HUES48 (cell line): Measurements from ENCODE around the gene AJAP1.

Experiments
- H3K27ac ChIP-seq: one replicate; pipeline ENCODE4 v1.7.0; 2013; ENCODE audit warnings: low read depth, low read length, inconsistent platforms
- H3K27me3 ChIP-seq: 2 replicates; pipeline ENCODE4 v1.6.1; 2013; ENCODE audit warnings: mild to moderate bottlenecking, low read length; ENCODE audit not compliant: control insufficient read depth, insufficient read depth
- H3K36me3 ChIP-seq: 2 replicates; pipeline ENCODE4 v1.6.1; 2013; ENCODE audit warnings: low read length; ENCODE audit not compliant: control insufficient read depth, insufficient read depth
- H3K4me1 ChIP-seq: 2 replicates; pipeline ENCODE4 v1.6.1; 2013; ENCODE audit warnings: mild to moderate bottlenecking, low read length; ENCODE audit not compliant: control insufficient read depth, insufficient read depth
- H3K4me3 ChIP-seq: 2 replicates; pipeline ENCODE4 v1.5.1; 2013; ENCODE audit warnings: mild to moderate bottlenecking, low read depth, low read length
- H3K9ac ChIP-seq: 2 replicates; pipeline ENCODE4 v1.6.1; 2013; ENCODE audit warnings: mild to moderate bottlenecking, low read depth, low read length, moderate library complexity
- H3K9me3 ChIP-seq: 2 replicates; pipeline ENCODE4 v1.6.1; 2013; ENCODE audit warnings: low read length; ENCODE audit not compliant: control insufficient read depth, insufficient read depth

Gene AJAP1

GRCh38 chr1:4693891-4694290, 39.5 kb downstream of the AJAP1 start:
- H3K9ac ChIP-seq, result no peak overlapping the region
- H3K36me3 ChIP-seq, result no peaks in the 10 kb centered on the region
- H3K27ac ChIP-seq, result no peak overlapping the region
- H3K27me3 ChIP-seq, result no peaks in the 10 kb centered on the region
- H3K4me3 ChIP-seq, result no peak overlapping the region
- no peaks in the 10 kb centered on the region for H3K4me1 ChIP-seq
- no peaks in the 10 kb centered on the region for H3K9me3 ChIP-seq

DNA sequence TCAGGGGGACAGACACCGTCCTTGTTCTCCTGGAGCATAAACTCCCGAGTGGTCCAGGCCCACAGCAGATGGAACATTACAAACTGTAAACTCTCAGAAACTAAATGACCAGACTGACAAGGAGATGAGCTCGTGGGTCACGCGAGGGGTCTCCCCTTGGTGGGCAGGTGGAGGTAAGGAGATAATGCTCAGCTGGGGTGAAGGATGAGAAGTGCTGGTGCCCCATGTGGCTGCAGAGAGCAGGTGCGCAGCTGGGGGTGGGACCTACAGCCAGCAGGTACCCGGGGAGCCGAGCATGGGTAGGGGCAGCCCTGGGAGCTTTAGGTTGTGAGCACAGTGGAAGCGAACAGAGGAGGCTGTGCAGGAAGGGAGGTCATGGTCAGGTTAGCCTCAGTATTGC, 40.1 kb downstream of the AJAP1 start:
- no peaks in the 10 kb centered on the region for H3K36me3 ChIP-seq
- H3K27ac ChIP-seq, result no peak overlapping the region
- H3K4me1 ChIP-seq, result no peaks in the 10 kb centered on the region
- H3K9me3 ChIP-seq, result no peaks in the 10 kb centered on the region
- H3K9ac ChIP-seq, result no peak overlapping the region
- H3K4me3 ChIP-seq, result no peak overlapping the region
- no peaks in the 10 kb centered on the region for H3K27me3 ChIP-seq

GRCh38 chr1:4695241-4695640, 40.8 kb downstream of the AJAP1 start:
- H3K27ac ChIP-seq, result no peak overlapping the region
- no peak overlapping the region for H3K9ac ChIP-seq
- no peaks in the 10 kb centered on the region for H3K4me1 ChIP-seq
- H3K9me3 ChIP-seq, result no peaks in the 10 kb centered on the region
- H3K36me3 ChIP-seq, result no peaks in the 10 kb centered on the region
- H3K27me3 ChIP-seq, result no peaks in the 10 kb centered on the region
- H3K4me3 ChIP-seq, result no peak overlapping the region

GRCh38 chr1:4696161-4696745, 41.8 kb downstream of the AJAP1 start:
- H3K4me1 ChIP-seq, result no peaks in the 10 kb centered on the region
- no peaks in the 10 kb centered on the region for H3K27me3 ChIP-seq
- H3K36me3 ChIP-seq, result no peaks in the 10 kb centered on the region
- no peak overlapping the region for H3K9ac ChIP-seq
- no peak overlapping the region for H3K27ac ChIP-seq
- H3K4me3 ChIP-seq, result no peak overlapping the region
- no peaks in the 10 kb centered on the region for H3K9me3 ChIP-seq

GRCh38 chr1:4696753-4697152, 42.3 kb downstream of the AJAP1 start:
- no peaks in the 10 kb centered on the region for H3K27me3 ChIP-seq
- no peaks in the 10 kb centered on the region for H3K36me3 ChIP-seq
- no peak overlapping the region for H3K27ac ChIP-seq

GRCh38 chr1:4697801-4698200, 43.4 kb downstream of the AJAP1 start:
- Histone ChIP-seq H3K27me3 (no peaks in the 10 kb centered on the region), H3K9me3 (no peaks in the 10 kb centered on the region), H3K4me1 (no peaks in the 10 kb centered on the region), H3K36me3 (no peaks in the 10 kb centered on the region), H3K4me3 (no peak overlapping the region), H3K27ac (no peak overlapping the region), H3K9ac (no peak overlapping the region)

More at GRCh38 chr1:4696753-4697152, 42.3 kb downstream of the AJAP1 start:
- Histone ChIP-seq H3K4me1 (no peaks in the 10 kb centered on the region), H3K4me3 (no peak overlapping the region), H3K9me3 (no peaks in the 10 kb centered on the region), H3K9ac (no peak overlapping the region)

DNA sequence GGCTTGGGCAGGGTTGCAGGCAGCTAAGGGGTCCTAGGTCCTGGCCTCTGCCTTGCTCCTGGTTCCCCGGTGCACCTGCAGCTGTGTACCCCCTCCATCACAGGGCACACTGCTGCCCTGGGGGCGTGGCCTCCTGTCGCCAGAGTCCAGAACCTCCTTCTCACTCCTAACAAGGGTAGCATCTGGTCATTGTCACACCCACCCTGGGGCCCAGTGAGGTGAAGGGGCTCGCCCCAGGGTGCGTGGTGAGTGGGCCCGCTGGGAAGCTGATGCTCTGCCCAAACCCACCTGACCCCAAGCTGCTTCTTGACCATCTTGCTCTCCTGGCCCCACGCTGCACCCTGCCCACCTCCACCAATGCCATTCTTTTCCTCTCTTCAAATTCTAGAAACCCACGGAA, 44.5 kb downstream of the AJAP1 start:
- Histone ChIP-seq H3K9ac (no peak overlapping the region), H3K4me1 (no peaks in the 10 kb centered on the region), H3K27me3 (no peaks in the 10 kb centered on the region), H3K9me3 (no peaks in the 10 kb centered on the region), H3K4me3 (no peak overlapping the region), H3K27ac (no peak overlapping the region), H3K36me3 (no peaks in the 10 kb centered on the region)

- H3K4me3 ChIP-seq, result no peak overlapping the region
- no peaks in the 10 kb centered on the region for H3K4me1 ChIP-seq
- no peaks in the 10 kb centered on the region for H3K9me3 ChIP-seq
- no peak overlapping the region for H3K9ac ChIP-seq
- H3K27ac ChIP-seq, result no peak overlapping the region
- no peaks in the 10 kb centered on the region for H3K27me3 ChIP-seq
- H3K36me3 ChIP-seq, result no peaks in the 10 kb centered on the region
Measured at GRCh38 chr1:4699376-4700301, 45.2 kb downstream of the AJAP1 start.

DNA sequence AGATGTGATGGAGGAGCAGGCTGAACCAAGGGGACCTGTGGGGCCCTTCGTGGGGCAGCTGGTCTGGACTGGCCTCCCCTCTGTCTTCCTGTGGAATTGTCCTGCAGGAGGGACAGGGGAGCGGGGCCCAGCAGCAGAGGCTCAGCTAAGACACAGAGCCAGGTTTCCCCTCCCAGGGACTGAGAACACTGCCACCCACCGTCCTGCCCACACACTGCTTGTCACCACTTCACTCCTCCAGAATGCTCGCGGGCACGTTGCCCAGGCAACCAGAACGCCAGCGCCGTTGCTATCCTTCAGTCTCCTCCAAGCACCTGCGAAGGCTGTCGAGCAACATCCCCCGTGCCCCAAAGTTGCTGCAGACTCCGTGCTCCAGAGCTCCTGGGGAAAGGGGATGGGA, 46.4 kb downstream of the AJAP1 start:
- H3K9ac ChIP-seq, result no peak overlapping the region
- no peak overlapping the region for H3K4me3 ChIP-seq
- H3K27ac ChIP-seq, result no peak overlapping the region
- no peaks in the 10 kb centered on the region for H3K27me3 ChIP-seq
- no peaks in the 10 kb centered on the region for H3K36me3 ChIP-seq
- H3K9me3 ChIP-seq, result no peaks in the 10 kb centered on the region
- no peaks in the 10 kb centered on the region for H3K4me1 ChIP-seq

DNA sequence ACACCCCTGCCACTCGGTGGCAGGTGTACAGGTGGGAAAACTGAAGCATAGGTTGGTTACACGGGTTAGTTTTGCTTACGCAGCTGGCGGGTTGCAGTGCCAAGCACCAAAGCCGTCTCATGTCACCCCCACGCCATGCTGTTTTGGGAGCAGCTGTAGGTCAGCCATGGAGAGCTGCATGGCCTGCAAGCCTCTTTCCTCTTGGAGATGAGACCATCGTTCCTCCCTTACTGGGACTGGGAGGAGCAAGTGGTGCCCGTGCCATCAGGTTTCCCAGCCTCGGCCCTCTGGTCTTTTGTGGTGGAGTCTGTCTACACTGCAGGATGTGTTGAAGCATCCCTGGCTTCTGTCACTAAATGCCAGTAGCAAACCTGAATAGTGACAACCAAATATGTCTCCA, 46.9 kb downstream of the AJAP1 start:
- Histone ChIP-seq H3K36me3 (no peaks in the 10 kb centered on the region), H3K4me3 (no peak overlapping the region), H3K4me1 (no peaks in the 10 kb centered on the region), H3K27ac (no peak overlapping the region), H3K9ac (no peak overlapping the region), H3K27me3 (no peaks in the 10 kb centered on the region), H3K9me3 (no peaks in the 10 kb centered on the region)

GRCh38 chr1:4702464-4702863, 48.1 kb downstream of the AJAP1 start:
- no peak overlapping the region for H3K9ac ChIP-seq
- H3K4me3 ChIP-seq, result no peak overlapping the region
- no peaks in the 10 kb centered on the region for H3K36me3 ChIP-seq
- no peaks in the 10 kb centered on the region for H3K9me3 ChIP-seq
- H3K27me3 ChIP-seq, result no peaks in the 10 kb centered on the region
- no peaks in the 10 kb centered on the region for H3K4me1 ChIP-seq
- H3K27ac ChIP-seq, result no peak overlapping the region
